Neutrophil (primary cell): Measurements from ENCODE around the gene KANSL1.

Experiments used
- H3K27ac ChIP-seq: fragments of 200-600 bp; sonication (generic); 2 replicates; pipeline ENCODE4 v1.5.1; 2016; ENCODE audit warnings: mild to moderate bottlenecking, moderate library complexity
- H3K27me3 ChIP-seq: fragments of 200-600 bp; sonication (generic); 2 replicates; pipeline ENCODE4 v1.6.0; 2016; ENCODE audit warnings: mild to moderate bottlenecking
- H3K36me3 ChIP-seq: fragments of 200-600 bp; sonication (generic); 2 replicates; pipeline ENCODE4 v1.5.1; 2017
- H3K4me1 ChIP-seq, 2 experiments: fragments of 200-600 bp in 1 of 2; sonication (generic) in 1 of 2; 1 replicate in 1 of 2; 2 replicates in 1 of 2; pipeline versions ENCODE4 v1.5.1 to v1.6.1; 2013 to 2016; ENCODE audit warnings: low read depth in 1 of 2, low read length in 1 of 2, mild to moderate bottlenecking in 1 of 2, moderate library complexity in 1 of 2; ENCODE audit not compliant: control insufficient read depth in 1 of 2, insufficient read depth in 1 of 2
- H3K4me3 ChIP-seq, 2 experiments: fragments of 200-600 bp in 1 of 2; sonication (generic) in 1 of 2; 1 replicate in 1 of 2; 2 replicates in 1 of 2; pipeline ENCODE4 v1.5.1; 2013 to 2016; ENCODE audit warnings: low read depth in 1 of 2, low read length in 1 of 2, mild to moderate bottlenecking in 1 of 2, moderate library complexity in 1 of 2
- H3K9me3 ChIP-seq: fragments of 200-600 bp; sonication (generic); 2 replicates; pipeline ENCODE4 v1.5.1; 2016
- TF ChIP-seq, protein P1 (sequence below): fragments of 200-600 bp; sonication (generic); IDR thresholded peaks from 2 replicates; pipeline ENCODE4 v1.5.1; 2016; ENCODE audit warnings: antibody characterized with exemption

The KANSL1 gene

DNA sequence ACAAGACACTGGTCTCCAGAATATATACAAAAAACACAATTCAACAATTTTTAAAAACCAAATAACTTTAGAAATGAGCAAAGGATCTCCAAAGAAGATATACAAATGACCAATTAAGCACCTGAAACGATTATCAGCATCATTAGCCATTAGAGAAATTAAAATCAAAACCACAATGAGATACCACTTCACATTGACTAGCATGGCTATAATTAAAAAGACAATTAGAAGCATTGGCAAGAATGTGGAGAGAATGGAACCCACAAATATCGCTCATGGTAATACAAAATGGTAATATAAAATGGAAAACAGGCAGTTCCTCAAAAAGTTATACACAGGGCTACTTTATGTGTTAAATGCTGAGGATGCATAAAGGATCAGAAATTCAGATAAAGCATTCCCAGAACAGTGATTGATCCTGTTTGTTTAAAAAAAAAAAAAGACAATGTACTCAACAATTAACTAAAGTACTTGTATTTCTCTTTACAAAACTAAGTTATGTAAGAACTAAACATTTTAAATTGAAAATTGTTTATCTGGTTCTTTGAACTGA lies 52.5 kb downstream of the KANSL1 start:
- H3K9me3 ChIP-seq, result no peaks in the 10 kb centered on the region
- no peaks in the 10 kb centered on the region for H3K27me3 ChIP-seq
- H3K4me3 ChIP-seq, result no peak overlapping the region
- no peaks in the 10 kb centered on the region for H3K36me3 ChIP-seq
- H3K4me1 ChIP-seq, result peaks cover 27 to 38% of the 10 kb centered on the region in 2 experiments
- TF ChIP-seq, protein P1, sequence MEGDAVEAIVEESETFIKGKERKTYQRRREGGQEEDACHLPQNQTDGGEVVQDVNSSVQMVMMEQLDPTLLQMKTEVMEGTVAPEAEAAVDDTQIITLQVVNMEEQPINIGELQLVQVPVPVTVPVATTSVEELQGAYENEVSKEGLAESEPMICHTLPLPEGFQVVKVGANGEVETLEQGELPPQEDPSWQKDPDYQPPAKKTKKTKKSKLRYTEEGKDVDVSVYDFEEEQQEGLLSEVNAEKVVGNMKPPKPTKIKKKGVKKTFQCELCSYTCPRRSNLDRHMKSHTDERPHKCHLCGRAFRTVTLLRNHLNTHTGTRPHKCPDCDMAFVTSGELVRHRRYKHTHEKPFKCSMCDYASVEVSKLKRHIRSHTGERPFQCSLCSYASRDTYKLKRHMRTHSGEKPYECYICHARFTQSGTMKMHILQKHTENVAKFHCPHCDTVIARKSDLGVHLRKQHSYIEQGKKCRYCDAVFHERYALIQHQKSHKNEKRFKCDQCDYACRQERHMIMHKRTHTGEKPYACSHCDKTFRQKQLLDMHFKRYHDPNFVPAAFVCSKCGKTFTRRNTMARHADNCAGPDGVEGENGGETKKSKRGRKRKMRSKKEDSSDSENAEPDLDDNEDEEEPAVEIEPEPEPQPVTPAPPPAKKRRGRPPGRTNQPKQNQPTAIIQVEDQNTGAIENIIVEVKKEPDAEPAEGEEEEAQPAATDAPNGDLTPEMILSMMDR, result no peak
- H3K27ac ChIP-seq, result peak overlapping the region; percentile 68

DNA sequence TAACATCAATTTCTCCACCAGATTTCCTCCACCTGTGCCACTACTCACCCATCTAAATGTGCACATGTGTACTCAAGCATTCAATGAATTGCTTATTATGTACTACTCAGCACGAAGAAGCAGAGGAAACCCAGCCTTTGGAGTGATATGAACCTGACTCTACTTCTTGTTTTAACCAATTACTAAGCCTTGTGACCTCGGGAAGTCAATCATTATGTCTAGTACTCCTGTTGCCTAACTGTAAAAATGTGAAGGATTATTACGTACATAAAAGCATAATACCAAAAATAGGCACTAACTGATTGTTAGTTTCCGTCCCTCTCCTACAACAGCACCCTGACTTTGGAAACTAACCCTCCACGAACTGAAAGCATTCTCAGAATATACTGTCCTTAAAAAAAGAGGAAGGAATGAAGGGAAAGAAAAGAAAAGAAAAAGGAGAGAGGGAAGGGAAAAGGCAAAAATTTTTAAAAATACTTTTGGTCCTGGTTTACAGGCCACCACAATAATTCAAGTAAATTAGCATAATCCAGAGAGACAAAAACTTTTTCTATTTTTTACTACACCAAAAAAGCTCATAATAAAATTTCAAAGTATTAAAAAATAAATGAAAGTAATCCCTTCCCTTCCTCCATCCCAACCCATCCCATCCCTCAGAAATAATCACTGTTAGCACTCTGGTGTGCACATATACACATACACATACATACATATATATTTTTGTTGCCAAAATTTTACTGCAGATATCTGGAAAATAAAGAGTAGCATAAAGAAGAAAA lies 53.6 kb downstream of the KANSL1 start:
- no peaks in the 10 kb centered on the region for H3K9me3 ChIP-seq
- H3K27me3 ChIP-seq, result no peaks in the 10 kb centered on the region
- peak overlapping the region; percentile 60 for H3K27ac ChIP-seq
- TF ChIP-seq, protein P1, result no peak
- no peaks in the 10 kb centered on the region for H3K36me3 ChIP-seq
- peaks cover 34 to 42% of the 10 kb centered on the region in 2 experiments for H3K4me1 ChIP-seq
- no peak overlapping the region for H3K4me3 ChIP-seq

DNA sequence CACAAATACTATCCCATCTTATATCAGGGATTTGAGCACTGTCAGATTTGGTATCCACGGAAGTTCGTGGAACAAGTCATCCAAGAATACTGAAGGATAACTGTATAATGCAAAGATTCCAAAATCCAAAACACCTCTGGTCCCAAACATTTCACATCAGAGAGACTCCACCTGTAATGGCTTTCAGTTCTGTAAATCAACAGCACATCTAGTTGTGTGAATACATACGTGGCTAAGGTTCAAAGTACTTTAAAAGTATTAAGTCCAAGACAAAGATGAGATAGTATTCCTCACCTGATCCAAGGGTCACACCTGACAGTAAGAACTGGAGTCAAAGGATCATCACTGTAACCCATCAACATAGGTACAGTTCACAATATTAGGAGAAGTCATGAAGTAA lies 54.8 kb downstream of the KANSL1 start:
- Histone ChIP-seq H3K36me3 (no peaks in the 10 kb centered on the region), H3K4me3 (no peak overlapping the region), H3K27me3 (no peaks in the 10 kb centered on the region), H3K27ac (peak overlapping the region; percentile 29), H3K9me3 (no peaks in the 10 kb centered on the region), H3K4me1 (peaks cover 35 to 42% of the 10 kb centered on the region in 2 experiments)
- TF ChIP-seq, protein P1, result no peak

DNA sequence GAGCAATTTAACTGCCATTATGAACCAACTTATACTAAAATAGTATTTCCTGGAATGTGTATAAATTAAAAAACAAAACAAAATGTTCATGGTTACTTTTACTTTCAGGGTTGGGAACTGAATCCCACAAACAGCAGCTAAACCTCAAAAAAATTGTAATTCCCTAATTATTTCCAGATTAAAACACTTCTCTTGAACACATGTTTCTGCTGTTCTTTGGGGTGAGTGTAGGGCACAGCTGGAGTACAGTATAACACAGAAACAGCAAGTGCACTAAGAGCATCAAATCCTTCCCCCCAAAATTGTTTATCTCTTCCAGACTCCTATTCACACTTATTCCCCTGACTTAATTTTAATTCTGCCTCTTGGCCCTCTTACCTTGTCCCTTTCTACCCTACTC lies 56.4 kb downstream of the KANSL1 start:
- peak overlapping the region; percentile 4 for H3K27ac ChIP-seq
- H3K4me3 ChIP-seq, result no peak overlapping the region
- H3K9me3 ChIP-seq, result no peaks in the 10 kb centered on the region
- peaks cover 30 to 34% of the 10 kb centered on the region in 2 experiments for H3K4me1 ChIP-seq
- no peaks in the 10 kb centered on the region for H3K36me3 ChIP-seq
- H3K27me3 ChIP-seq, result no peaks in the 10 kb centered on the region
- TF ChIP-seq, protein P1, result no peak

DNA sequence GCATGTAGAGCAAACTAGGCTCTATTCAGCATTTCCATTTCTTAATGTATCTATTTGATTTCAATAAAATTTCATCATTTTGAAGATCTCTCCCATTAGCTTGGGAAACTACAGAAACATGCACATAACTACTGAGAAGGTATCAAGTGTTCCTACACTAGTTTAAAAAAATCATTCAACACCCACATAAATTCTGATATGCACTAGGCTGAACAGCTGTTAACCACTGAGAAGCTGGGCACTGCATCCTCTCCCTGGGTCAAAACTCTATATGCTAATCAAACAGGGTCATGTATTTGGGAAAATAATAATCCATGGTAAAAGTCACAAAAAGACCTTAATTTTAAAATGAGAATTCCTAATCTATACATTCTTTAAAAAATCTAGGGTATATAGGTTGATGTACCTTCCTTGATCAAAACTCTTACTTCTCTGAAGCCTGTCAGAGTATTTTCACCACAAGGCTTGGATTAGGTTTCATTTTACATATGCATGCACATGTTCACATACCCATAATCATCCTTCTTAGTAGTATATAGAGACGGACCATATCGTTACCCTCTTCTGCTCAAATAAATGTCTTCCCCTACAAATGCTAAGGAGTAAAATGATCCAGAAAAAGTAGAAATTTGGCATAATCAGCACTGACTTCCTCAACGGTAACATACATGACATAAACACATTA lies 57.2 kb downstream of the KANSL1 start:
- Histone ChIP-seq H3K4me1 (peaks cover 22 to 26% of the 10 kb centered on the region in 2 experiments), H3K4me3 (no peak overlapping the region), H3K27me3 (no peaks in the 10 kb centered on the region), H3K36me3 (no peaks in the 10 kb centered on the region), H3K9me3 (no peaks in the 10 kb centered on the region), H3K27ac (peak overlapping the region; percentile 4)
- TF ChIP-seq, protein P1, result no peak
